ENCODE data around the gene YY2. TPM values are rescaled to one million over a fixed set of nuclear protein-coding genes. Genes with fewer than 3 reads are reported as not detected.
"Not testable (repeated sequence)": the region's sequence is repeated elsewhere in the genome, so short reads cannot be mapped to it uniquely, and the experiment has no call there.

YY2 gene
- total and polyA plus RNA-seq, 2 donors (not counting 1 experiment from before 2014, with no cell fraction given) = 0.67 to 2.6 TPM

GRCh38 chrX:21813612-21814368 is 42.0 kb upstream of the YY2 start:
- ATAC-seq (ENCODE audit: low read depth) (no peak), DNase-seq (no peak)
- Histone ChIP-seq H3K9me3 (ENCODE audit: control extremely low read depth in 1 of 3, control insufficient read depth in 2 of 3, insufficient read depth in 1 of 3, low read length in 2 of 3) (no peaks in the 10 kb centered on the region), H3K27me3 (replicated peaks in 1 of 4; ENCODE audit: control extremely low read depth in 1 of 4, control insufficient read depth in 3 of 4, insufficient read depth in 4 of 4, low read length in 3 of 4) (no peaks in the 10 kb centered on the region), H3K36me3 (replicated peaks in 1 of 2; ENCODE audit: control extremely low read depth in 1 of 2, control insufficient read depth in 1 of 2, extremely low read depth in 1 of 2, insufficient read depth in 2 of 2, low read length in 1 of 2) (no peaks in the 10 kb centered on the region), H3K4me3 (ENCODE audit: control extremely low read depth in 1 of 5, extremely low read depth in 1 of 5, insufficient read depth in 1 of 5, low read depth in 2 of 5, low read length in 4 of 5) (no peak overlapping the region), H3K9ac (ENCODE audit: low read length) (no peak overlapping the region), H2AFZ (ENCODE audit: insufficient read depth, low read depth, low read length, poor library complexity, severe bottlenecking) (no peak overlapping the region), H3K27ac (ENCODE audit: low read length in 2 of 2) (no peak overlapping the region), H3K4me2 (replicated peaks; ENCODE audit: low read depth, low read length, poor library complexity, severe bottlenecking) (no peak overlapping the region), H4K20me1 (ENCODE audit: control insufficient read depth, insufficient read depth, low read length, poor library complexity, severe bottlenecking) (no peaks in the 10 kb centered on the region), H3K79me2 (ENCODE audit: control insufficient read depth, insufficient read depth, low read length) (no peaks in the 10 kb centered on the region), H3K4me1 (ENCODE audit: control insufficient read depth in 2 of 2, insufficient read depth in 2 of 2, low read length in 2 of 2) (no peaks in the 10 kb centered on the region)
- no peaks in the 10 kb centered on the region for H3K9me3 Mint-ChIP-seq (ENCODE audit: insufficient read depth)
- H3K27ac Mint-ChIP-seq = no peak overlapping the region
- CTCF ChIA-PET = no interaction called here
- H3K4me3 Mint-ChIP-seq = no peak overlapping the region
- TF ChIP-seq CTCF (IDR thresholded peaks at IDR 0.05) (no peak), EZH2 (IDR thresholded peaks at IDR 0.05; ENCODE audit: borderline replicate concordance, insufficient read depth, low read depth, low read length, poor library complexity, severe bottlenecking) (no peak)
- POLR2A ChIA-PET = no interaction called here
- no peaks in the 10 kb centered on the region for H3K4me1 Mint-ChIP-seq
- H3K27me3 Mint-ChIP-seq = peaks cover 3% of the 10 kb centered on the region
- intact Hi-C loops (cut with micrococcal nuclease) = no loop called here

GRCh38 chrX:21816136-21816535 is 39.7 kb upstream of the YY2 start:
- 95% methylated on average over 3 of the region's 5 CpGs for WGBS (ENCODE audit: insufficient coverage)
- CTCF ChIA-PET = no interaction called here
- no peak overlapping the region for H3K4me2 ChIP-seq (replicated peaks; ENCODE audit: low read depth, low read length, poor library complexity, severe bottlenecking)
- H3K4me3 Mint-ChIP-seq = no peak overlapping the region
- H3K4me1 ChIP-seq (ENCODE audit: control insufficient read depth in 2 of 2, insufficient read depth in 2 of 2, low read length in 2 of 2) = no peaks in the 10 kb centered on the region
- H3K9ac ChIP-seq (ENCODE audit: low read length) = no peak overlapping the region
- no peak overlapping the region for H3K4me3 ChIP-seq (ENCODE audit: control extremely low read depth in 1 of 5, extremely low read depth in 1 of 5, insufficient read depth in 1 of 5, low read depth in 2 of 5, low read length in 4 of 5)
- no peaks in the 10 kb centered on the region for H4K20me1 ChIP-seq (ENCODE audit: control insufficient read depth, insufficient read depth, low read length, poor library complexity, severe bottlenecking)
- H3K27ac ChIP-seq (ENCODE audit: low read length in 2 of 2) = no peak overlapping the region
- H3K4me1 Mint-ChIP-seq = no peaks in the 10 kb centered on the region
- no peak for DNase-seq
- H3K36me3 ChIP-seq (replicated peaks in 1 of 2; ENCODE audit: control extremely low read depth in 1 of 2, control insufficient read depth in 1 of 2, extremely low read depth in 1 of 2, insufficient read depth in 2 of 2, low read length in 1 of 2) = no peaks in the 10 kb centered on the region
- H3K9me3 ChIP-seq (ENCODE audit: control extremely low read depth in 1 of 3, control insufficient read depth in 2 of 3, insufficient read depth in 1 of 3, low read length in 2 of 3) = no peaks in the 10 kb centered on the region
- no peak for ATAC-seq (ENCODE audit: low read depth)
- intact Hi-C loops (cut with micrococcal nuclease) = no loop called here
- H2AFZ ChIP-seq (ENCODE audit: insufficient read depth, low read depth, low read length, poor library complexity, severe bottlenecking) = no peak overlapping the region
- no peak overlapping the region for H3K27ac Mint-ChIP-seq
- H3K9me3 Mint-ChIP-seq (ENCODE audit: insufficient read depth) = no peaks in the 10 kb centered on the region
- peaks cover 3% of the 10 kb centered on the region for H3K27me3 Mint-ChIP-seq
- POLR2A ChIA-PET = no interaction called here
- TF ChIP-seq CTCF (IDR thresholded peaks at IDR 0.05) (no peak), EZH2 (IDR thresholded peaks at IDR 0.05; ENCODE audit: borderline replicate concordance, insufficient read depth, low read depth, low read length, poor library complexity, severe bottlenecking) (no peak)
- H3K27me3 ChIP-seq (replicated peaks in 1 of 4; ENCODE audit: control extremely low read depth in 1 of 4, control insufficient read depth in 3 of 4, insufficient read depth in 4 of 4, low read length in 3 of 4) = no peaks in the 10 kb centered on the region
- no peaks in the 10 kb centered on the region for H3K79me2 ChIP-seq (ENCODE audit: control insufficient read depth, insufficient read depth, low read length)

GRCh38 chrX:21820170-21820569 is 35.6 kb upstream of the YY2 start:
- H3K27me3 Mint-ChIP-seq; H3K4me3 Mint-ChIP-seq; H3K27me3 ChIP-seq (replicated peaks in 1 of 4; ENCODE audit: control extremely low read depth in 1 of 4, control insufficient read depth in 3 of 4, insufficient read depth in 4 of 4, low read length in 3 of 4); H3K27ac ChIP-seq (ENCODE audit: low read length in 2 of 2); H3K4me1 Mint-ChIP-seq; CTCF ChIA-PET; H3K9me3 Mint-ChIP-seq (ENCODE audit: insufficient read depth); H3K4me2 ChIP-seq (replicated peaks; ENCODE audit: low read depth, low read length, poor library complexity, severe bottlenecking); POLR2A ChIA-PET; H3K9me3 ChIP-seq (ENCODE audit: control extremely low read depth in 1 of 3, control insufficient read depth in 2 of 3, insufficient read depth in 1 of 3, low read length in 2 of 3); H3K36me3 ChIP-seq (replicated peaks in 1 of 2; ENCODE audit: control extremely low read depth in 1 of 2, control insufficient read depth in 1 of 2, extremely low read depth in 1 of 2, insufficient read depth in 2 of 2, low read length in 1 of 2); intact Hi-C loops (cut with micrococcal nuclease); H3K4me1 ChIP-seq (ENCODE audit: control insufficient read depth in 2 of 2, insufficient read depth in 2 of 2, low read length in 2 of 2); H3K27ac Mint-ChIP-seq; ATAC-seq (ENCODE audit: low read depth); H4K20me1 ChIP-seq (ENCODE audit: control insufficient read depth, insufficient read depth, low read length, poor library complexity, severe bottlenecking); DNase-seq; H2AFZ ChIP-seq (ENCODE audit: insufficient read depth, low read depth, low read length, poor library complexity, severe bottlenecking); H3K79me2 ChIP-seq (ENCODE audit: control insufficient read depth, insufficient read depth, low read length); H3K4me3 ChIP-seq (ENCODE audit: control extremely low read depth in 1 of 5, extremely low read depth in 1 of 5, insufficient read depth in 1 of 5, low read depth in 2 of 5, low read length in 4 of 5); H3K9ac ChIP-seq (ENCODE audit: low read length): not testable (repeated sequence)
- WGBS (ENCODE audit: insufficient coverage) = no CpG with 5 or more reads among the region's 1 CpG

Data from B cell (primary cell).